HG02938 (cell line): ENCODE measurements around the gene PHEX.

Experiments
- ATAC-seq: cut with Tn5 transposase; IDR thresholded peaks from one replicate; pipeline ENCODE4 v1.9.1; 2021; ENCODE audit warnings: mild to moderate bottlenecking, moderate library complexity; ENCODE audit not compliant: unreplicated experiment

PHEX gene

GRCh38 chrX:22097012-22097694 is 65.0 kb downstream of the PHEX start:
- no peak for ATAC-seq

- ATAC-seq: no peak
Observed at GRCh38 chrX:22105231-22105630, 73.1 kb downstream of the PHEX start.

GRCh38 chrX:22105971-22106370 is 73.8 kb downstream of the PHEX start:
- ATAC-seq: no peak

GRCh38 chrX:22109442-22109841 is 77.3 kb downstream of the PHEX start:
- ATAC-seq: no peak

GRCh38 chrX:22110729-22111494 is 78.8 kb downstream of the PHEX start:
- ATAC-seq: no peak

GRCh38 chrX:22116605-22117546 is 84.8 kb downstream of the PHEX start:
- no peak for ATAC-seq

GRCh38 chrX:22117633-22118032 is 85.5 kb downstream of the PHEX start:
- no peak for ATAC-seq

- no peak for ATAC-seq
Observed at GRCh38 chrX:22118161-22118830, 86.2 kb downstream of the PHEX start.

- ATAC-seq: no peak
Observed at GRCh38 chrX:22121161-22121560, 89.0 kb downstream of the PHEX start.

GRCh38 chrX:22122510-22122909 is 90.4 kb downstream of the PHEX start:
- ATAC-seq: no peak

GRCh38 chrX:22124098-22124497 is 92.0 kb downstream of the PHEX start:
- no peak for ATAC-seq

GRCh38 chrX:22125481-22125880 is 93.4 kb downstream of the PHEX start:
- ATAC-seq: no peak

GRCh38 chrX:22126327-22126726 is 94.2 kb downstream of the PHEX start:
- ATAC-seq: no peak

- ATAC-seq: no peak
Observed at GRCh38 chrX:22128961-22129360, 96.8 kb downstream of the PHEX start.

- ATAC-seq: no peak
Observed at GRCh38 chrX:22134681-22135080, 102.6 kb downstream of the PHEX start.

GRCh38 chrX:22135171-22135711 is 103.1 kb downstream of the PHEX start:
- no peak for ATAC-seq

GRCh38 chrX:22135994-22136684 is 104.0 kb downstream of the PHEX start:
- no peak for ATAC-seq

GRCh38 chrX:22136711-22137110 is 104.6 kb downstream of the PHEX start:
- ATAC-seq: no peak

GRCh38 chrX:22139822-22140221 is 107.7 kb downstream of the PHEX start:
- no peak for ATAC-seq
